NT2/D1 (cell line): ENCODE data around the gene BRAT1.

Source experiments
- DNase-seq: peaks from one replicate; pipeline ENCODE4 v3.0.0-alpha.2; 2011; ENCODE audit warnings: low read depth, low spot score
- H3K27me3 ChIP-seq: 2 replicates; pipeline ENCODE4 v1.6.0; 2011; ENCODE audit warnings: mild to moderate bottlenecking; ENCODE audit not compliant: insufficient read length, insufficient read depth
- H3K36me3 ChIP-seq: 2 replicates; pipeline ENCODE4 v1.6.1; 2011; ENCODE audit warnings: mild to moderate bottlenecking, low read length, mixed read lengths; ENCODE audit not compliant: insufficient read depth, insufficient read length
- H3K4me1 ChIP-seq: 2 replicates; pipeline ENCODE4 v1.5.1; 2011; ENCODE audit not compliant: insufficient read depth, insufficient read length
- H3K4me3 ChIP-seq: 2 replicates; pipeline ENCODE4 v1.5.1; 2011; ENCODE audit warnings: low read depth; ENCODE audit not compliant: insufficient read length
- H3K9ac ChIP-seq: 2 replicates; pipeline ENCODE4 v1.6.0; 2011; ENCODE audit warnings: low read depth; ENCODE audit not compliant: insufficient read length
- H3K9me3 ChIP-seq: 2 replicates; pipeline ENCODE4 v1.5.1; 2011; ENCODE audit warnings: mild to moderate bottlenecking, low read length; ENCODE audit not compliant: insufficient read depth
- SUZ12 ChIP-seq: IDR thresholded peaks from 2 replicates; pipeline ENCODE4 v1.6.1; 2011; ENCODE audit not compliant: insufficient read length, insufficient read depth; ENCODE audit errors: extremely low read depth
- YY1 ChIP-seq: IDR thresholded peaks from 2 replicates; pipeline ENCODE4 v1.6.1; 2011; ENCODE audit not compliant: insufficient read length, insufficient read depth
- ZNF274 ChIP-seq: IDR thresholded peaks from 2 replicates; pipeline ENCODE4 v1.6.1; 2011; ENCODE audit warnings: mild to moderate bottlenecking, low read depth, low read length

Gene BRAT1

GRCh38 chr7:2589341-2589740, 34.0 kb upstream of the BRAT1 start:
- Histone ChIP-seq H3K36me3 (peaks cover 53% of the 10 kb centered on the region), H3K27me3 (no peaks in the 10 kb centered on the region), H3K4me1 (peaks cover 9% of the 10 kb centered on the region), H3K9me3 (no peaks in the 10 kb centered on the region), H3K4me3 (no peak overlapping the region), H3K9ac (no peak overlapping the region)
- no peak for DNase-seq
- TF ChIP-seq ZNF274, result no peak
- TF ChIP-seq SUZ12, result no peak
- no peak for TF ChIP-seq YY1

GRCh38 chr7:2587778-2588177, 32.5 kb upstream of the BRAT1 start:
- TF ChIP-seq SUZ12, result no peak
- no peak for TF ChIP-seq ZNF274
- TF ChIP-seq YY1, result no peak
- Histone ChIP-seq H3K9me3 (no peaks in the 10 kb centered on the region), H3K27me3 (no peaks in the 10 kb centered on the region), H3K4me3 (no peak overlapping the region), H3K36me3 (peaks cover 46% of the 10 kb centered on the region), H3K4me1 (peaks cover 9% of the 10 kb centered on the region), H3K9ac (no peak overlapping the region)
- DNase-seq, result no peak

- Histone ChIP-seq H3K36me3 (peaks cover 40% of the 10 kb centered on the region), H3K9ac (no peak overlapping the region), H3K4me1 (peaks cover 13% of the 10 kb centered on the region), H3K9me3 (no peaks in the 10 kb centered on the region), H3K27me3 (no peaks in the 10 kb centered on the region), H3K4me3 (no peak overlapping the region)
- DNase-seq, result no peak
- no peak for TF ChIP-seq YY1
- TF ChIP-seq SUZ12, result no peak
- no peak for TF ChIP-seq ZNF274
Measured at GRCh38 chr7:2587134-2587533, 31.8 kb upstream of the BRAT1 start.

- Histone ChIP-seq H3K9ac (no peak overlapping the region), H3K4me3 (no peak overlapping the region), H3K27me3 (no peaks in the 10 kb centered on the region), H3K9me3 (no peaks in the 10 kb centered on the region), H3K4me1 (peaks cover 14% of the 10 kb centered on the region), H3K36me3 (peaks cover 37% of the 10 kb centered on the region)
- TF ChIP-seq ZNF274 (no peak), YY1 (no peak), SUZ12 (no peak)
- no peak for DNase-seq
Measured at GRCh38 chr7:2586326-2587020, 31.1 kb upstream of the BRAT1 start.

GRCh38 chr7:2585446-2585845, 30.1 kb upstream of the BRAT1 start:
- Histone ChIP-seq H3K27me3 (no peaks in the 10 kb centered on the region), H3K9ac (peak overlapping the region; percentile 43), H3K9me3 (no peaks in the 10 kb centered on the region), H3K4me1 (peaks cover 14% of the 10 kb centered on the region), H3K4me3 (no peak overlapping the region), H3K36me3 (peaks cover 36% of the 10 kb centered on the region)
- TF ChIP-seq ZNF274, result no peak
- TF ChIP-seq SUZ12, result no peak
- TF ChIP-seq YY1, result no peak
- no peak for DNase-seq

DNA sequence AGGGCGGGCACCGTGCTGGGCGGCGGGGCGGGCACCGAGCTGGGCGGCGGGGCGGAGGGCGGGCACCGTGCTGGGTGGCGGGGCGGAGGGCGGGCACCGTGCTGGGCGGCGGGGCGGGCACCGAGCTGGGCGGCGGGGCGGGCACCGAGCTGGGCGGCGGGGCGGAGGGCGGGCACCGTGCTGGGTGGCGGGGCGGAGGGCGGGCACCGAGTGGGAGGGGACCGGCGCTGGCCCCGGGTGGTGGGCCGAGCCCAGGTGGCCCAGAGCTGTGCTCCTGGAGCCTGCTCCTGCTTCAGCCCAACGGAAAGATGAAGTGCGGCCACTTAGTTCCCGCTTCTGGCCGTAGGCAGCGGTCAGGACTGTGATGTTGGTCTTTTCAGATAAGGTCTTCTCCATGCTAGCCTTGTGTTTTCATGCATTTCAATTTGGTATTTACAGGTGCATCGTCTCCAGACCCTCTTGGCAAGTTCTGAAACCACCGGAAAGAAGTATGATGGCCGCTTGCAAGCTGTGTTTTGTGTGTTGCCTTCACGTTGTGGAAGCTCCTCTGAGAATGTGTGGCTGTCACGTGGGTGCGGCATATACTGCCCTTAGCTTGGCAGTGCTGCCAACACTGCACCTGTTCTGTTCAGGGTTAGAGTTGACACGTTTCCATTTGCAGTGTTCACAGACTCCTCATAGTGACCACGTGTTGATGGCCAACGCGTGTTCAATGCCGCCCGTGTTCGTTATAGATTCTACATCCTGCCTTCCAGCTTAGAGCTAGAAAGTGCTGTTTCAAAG, 28.7 kb upstream of the BRAT1 start:
- H3K9ac ChIP-seq, result no peak overlapping the region
- H3K36me3 ChIP-seq, result peaks cover 31% of the 10 kb centered on the region
- TF ChIP-seq ZNF274 (no peak), SUZ12 (no peak), YY1 (no peak)
- no peaks in the 10 kb centered on the region for H3K9me3 ChIP-seq
- peaks cover 14% of the 10 kb centered on the region for H3K4me1 ChIP-seq
- DNase-seq, result no peak
- no peaks in the 10 kb centered on the region for H3K27me3 ChIP-seq
- no peak overlapping the region for H3K4me3 ChIP-seq

- Histone ChIP-seq H3K4me1 (peaks cover 14% of the 10 kb centered on the region), H3K9me3 (no peaks in the 10 kb centered on the region), H3K27me3 (no peaks in the 10 kb centered on the region), H3K4me3 (no peak overlapping the region), H3K36me3 (peaks cover 35% of the 10 kb centered on the region), H3K9ac (no peak overlapping the region)
- TF ChIP-seq ZNF274, result no peak
- TF ChIP-seq SUZ12, result no peak
- TF ChIP-seq YY1, result no peak
- DNase-seq, result no peak
Measured at GRCh38 chr7:2582006-2582735, 26.8 kb upstream of the BRAT1 start.
